NOMO-1 treated with dmso at 0.1 percent for 144 hours (cell line): Measurements from ENCODE around the gene ATP8A2.
"Not testable (repeated sequence)": the region's sequence is repeated elsewhere in the genome, so short reads cannot be mapped to it uniquely, and the experiment has no call there.

ENCODE experiments used
- DNase-seq: peaks from one replicate; lab custom pipeline; 2025; ENCODE audit not compliant: unreplicated experiment; lab: John Stamatoyannopoulos, UW

ATP8A2 gene

DNA sequence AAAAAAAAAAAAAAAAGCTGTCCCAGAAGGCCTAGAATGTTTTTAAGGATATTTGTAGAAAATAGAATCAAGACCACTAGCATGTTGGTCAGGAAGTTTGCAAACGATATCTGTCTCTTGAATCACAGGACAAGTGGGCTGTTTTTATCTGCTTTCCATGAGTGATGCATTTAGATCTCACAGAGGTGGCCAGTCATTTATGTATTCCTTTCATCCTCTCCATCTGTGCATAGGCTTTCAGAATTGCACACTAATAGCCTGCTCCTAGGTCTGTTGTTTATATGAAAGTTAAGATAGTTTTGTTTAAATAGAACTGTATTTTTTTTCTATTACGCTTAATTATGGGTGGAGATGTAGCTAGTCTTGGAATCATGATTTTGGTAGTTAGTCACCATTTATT is 390.5 kb downstream of the ATP8A2 start:
- DNase-seq = no peak

GRCh38 chr13:25762795-25763377 is 391.1 kb downstream of the ATP8A2 start:
- no peak for DNase-seq

- no peak for DNase-seq
Measured at GRCh38 chr13:25764378-25764777, 392.6 kb downstream of the ATP8A2 start.

DNA sequence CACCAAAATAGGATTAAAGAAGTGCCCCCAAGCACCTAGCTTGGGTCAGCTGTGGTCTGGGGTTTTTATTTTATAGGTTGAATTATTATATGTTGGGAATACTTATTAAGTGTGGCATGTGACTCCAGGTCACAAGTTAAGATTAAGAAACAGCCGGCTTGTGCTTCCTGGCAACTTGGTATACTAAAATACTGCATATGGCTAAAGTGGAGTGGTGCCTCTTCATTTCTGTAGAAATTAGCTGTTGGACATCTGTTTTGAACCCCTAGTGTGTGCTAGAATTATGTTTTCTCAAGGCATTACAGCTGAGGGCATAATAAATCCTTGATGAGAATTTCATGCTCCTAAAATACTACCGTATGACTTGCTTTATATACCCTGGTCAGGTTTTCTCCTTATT is 393.5 kb downstream of the ATP8A2 start:
- DNase-seq = no peak

DNA sequence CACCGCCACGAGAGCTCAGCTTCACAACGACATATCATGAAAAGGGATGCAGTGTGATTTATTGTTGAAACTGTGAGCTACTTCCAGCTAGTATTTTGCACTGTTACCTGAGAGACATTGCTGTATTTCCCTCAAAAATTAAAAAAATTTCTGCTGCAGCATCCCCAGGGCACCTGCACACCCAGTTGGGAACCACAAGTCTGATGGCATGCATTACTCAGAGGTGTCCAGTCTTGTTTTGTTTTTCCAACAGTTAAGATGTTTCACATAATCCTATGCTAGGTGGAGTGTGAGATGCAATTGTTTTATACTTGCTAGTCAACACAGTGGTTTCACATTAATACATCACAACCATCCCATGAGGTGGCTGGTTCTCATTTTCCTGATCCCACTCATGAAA is 394.8 kb downstream of the ATP8A2 start:
- DNase-seq = no peak

DNA sequence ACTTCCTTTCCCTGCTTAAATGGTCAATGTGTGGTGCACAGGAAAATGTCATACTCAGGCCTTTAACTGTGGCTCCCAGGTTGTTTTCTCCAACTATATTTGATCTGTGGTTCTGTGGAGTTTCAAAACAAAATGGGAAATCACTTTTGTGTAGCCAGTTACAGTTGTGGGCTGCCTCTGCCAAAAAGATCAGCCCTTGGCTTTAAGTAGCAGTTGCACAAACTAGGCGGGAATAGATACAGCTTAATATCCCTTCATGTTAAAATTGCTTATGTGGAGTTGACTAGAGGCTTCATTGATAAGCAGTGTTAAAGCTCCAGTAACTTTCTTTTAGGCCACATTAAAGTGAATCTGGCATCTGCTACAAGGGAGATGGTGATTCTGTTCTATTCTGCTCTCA is 395.2 kb downstream of the ATP8A2 start:
- DNase-seq = no peak

GRCh38 chr13:25768376-25768775 is 396.6 kb downstream of the ATP8A2 start:
- DNase-seq = no peak

DNA sequence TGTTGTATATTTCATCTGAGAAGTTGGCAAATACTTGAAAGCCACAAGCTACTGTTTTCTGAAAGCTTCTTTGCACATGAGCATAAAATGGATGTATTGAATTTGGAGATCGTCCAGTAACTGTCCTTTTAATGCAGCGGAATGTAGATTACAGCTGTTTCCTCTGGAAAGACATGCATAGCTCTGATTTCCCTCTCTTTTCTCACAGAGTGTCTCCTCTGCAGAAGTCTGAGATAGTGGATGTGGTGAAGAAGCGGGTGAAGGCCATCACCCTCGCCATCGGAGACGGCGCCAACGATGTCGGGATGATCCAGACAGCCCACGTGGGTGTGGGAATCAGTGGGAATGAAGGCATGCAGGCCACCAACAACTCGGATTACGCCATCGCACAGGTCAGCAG is 397.1 kb downstream of the ATP8A2 start:
- no peak for DNase-seq

DNA sequence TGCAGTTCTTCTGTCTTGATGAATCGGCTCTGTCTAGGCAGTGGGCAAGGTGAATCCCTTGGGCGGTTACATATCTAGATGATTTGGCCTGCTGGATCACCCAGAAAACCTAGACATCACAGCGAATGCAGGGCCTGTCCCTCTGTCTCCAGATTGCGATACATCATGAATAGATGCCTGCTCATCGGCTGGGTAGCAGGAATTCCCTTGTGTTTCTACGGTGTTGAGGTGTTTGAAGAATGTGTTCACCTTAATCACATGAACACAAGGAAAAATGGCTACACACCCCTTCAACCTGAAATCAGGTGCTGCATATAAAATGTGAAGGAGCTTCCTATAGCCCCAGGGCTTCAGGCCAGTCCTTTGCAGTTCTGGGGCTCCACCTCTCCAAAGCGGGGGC is 398.8 kb downstream of the ATP8A2 start:
- DNase-seq = no peak

GRCh38 chr13:25771202-25771601 is 399.4 kb downstream of the ATP8A2 start:
- DNase-seq = no peak

DNA sequence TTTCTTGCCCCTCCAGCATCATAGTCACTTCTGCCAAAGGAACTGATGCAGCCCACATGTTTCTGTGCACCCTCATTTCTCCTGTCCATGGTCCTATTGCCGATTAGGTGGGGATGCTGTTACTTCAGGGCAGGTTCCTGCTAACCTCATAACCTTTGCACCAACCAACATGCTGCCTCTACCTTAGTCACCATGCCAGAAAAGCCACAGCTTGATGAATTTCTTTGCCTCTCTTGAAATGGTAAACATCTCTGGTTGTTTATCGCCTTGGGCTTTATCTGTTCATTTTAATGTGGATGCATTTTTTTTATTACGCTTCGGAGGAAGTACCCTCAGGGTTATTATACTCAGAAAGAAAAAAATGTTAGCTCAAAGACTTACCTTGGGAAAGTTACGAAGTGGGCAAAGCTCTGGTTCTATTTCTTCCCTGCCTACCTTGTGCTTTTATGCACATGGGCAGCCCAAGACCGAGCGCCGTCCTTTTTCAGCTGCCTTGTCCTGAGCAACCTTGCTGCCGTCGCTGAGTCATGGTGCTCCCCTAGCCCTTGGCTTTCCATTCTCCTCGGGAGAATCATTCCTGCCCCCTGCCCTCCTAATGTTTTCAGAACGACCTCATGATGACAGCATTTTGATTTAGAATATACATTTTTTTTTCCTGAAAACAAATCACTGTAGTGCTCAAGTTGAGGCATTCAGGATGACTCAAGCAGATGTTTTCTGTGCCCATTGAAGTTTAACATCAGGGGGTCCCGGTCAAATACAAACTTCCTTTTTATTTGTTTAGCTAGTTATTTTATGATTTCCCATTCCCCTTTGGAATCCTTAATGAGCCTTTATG is 400.1 kb downstream of the ATP8A2 start:
- no peak for DNase-seq

- not testable (repeated sequence) for DNase-seq
Measured at GRCh38 chr13:25772534-25772933, 400.8 kb downstream of the ATP8A2 start.

DNA sequence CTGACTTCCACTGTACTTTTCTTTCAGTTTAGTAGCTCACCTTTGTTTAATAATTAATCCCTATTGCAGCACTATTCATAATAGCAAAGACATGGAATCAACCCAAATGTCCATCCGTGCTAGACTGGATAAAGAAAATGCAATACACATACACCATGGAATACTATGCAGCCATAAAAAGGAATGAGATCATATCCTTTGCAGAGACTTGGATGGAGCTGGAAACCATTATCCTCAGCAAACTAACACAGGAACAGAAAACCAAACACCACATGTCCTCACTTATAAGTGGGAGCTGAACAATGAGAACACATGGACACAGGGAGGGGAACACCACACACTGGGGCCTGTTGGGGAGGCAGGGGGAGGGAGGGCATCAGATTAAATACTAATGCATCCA is 402.3 kb downstream of the ATP8A2 start:
- not testable (repeated sequence) for DNase-seq

DNA sequence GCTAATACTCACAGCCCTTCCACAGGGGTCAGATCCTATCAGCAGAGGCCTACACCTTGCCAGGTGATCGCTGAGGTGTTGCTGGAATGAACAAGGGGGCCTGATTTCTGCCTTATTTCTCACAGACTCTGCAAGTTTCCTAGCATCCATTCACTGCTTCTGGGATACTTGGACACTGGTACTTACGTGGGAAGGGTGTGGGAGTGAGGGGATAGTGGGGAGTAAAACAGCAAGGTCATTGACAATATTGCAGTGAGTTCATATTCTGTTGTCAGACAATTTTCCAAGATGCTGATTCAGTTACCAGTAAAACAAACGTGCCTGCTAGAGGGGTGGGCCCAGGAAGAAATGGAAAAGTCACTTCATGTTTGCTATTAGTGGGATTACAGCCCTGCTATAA is 403.5 kb downstream of the ATP8A2 start:
- DNase-seq = no peak

DNA sequence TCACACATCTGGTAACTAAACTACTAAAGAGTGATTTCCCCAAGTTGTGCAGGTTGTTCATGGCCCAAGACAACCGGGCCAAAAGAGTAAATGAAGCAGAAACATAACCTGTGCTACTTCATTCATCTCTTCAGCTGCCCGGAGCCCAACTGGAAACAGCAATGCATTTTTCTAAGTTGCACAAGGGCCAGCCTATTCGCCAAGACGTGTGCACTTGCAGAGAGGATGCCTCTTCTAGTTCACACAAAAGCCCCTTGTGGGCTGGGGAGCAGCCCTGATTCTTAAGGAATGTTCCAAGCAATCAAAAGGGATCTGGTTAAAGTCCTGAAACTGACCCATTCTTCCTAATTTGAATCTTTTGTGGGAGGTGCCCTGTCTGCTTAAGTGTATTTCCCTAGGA is 404.2 kb downstream of the ATP8A2 start:
- no peak for DNase-seq

- no peak for DNase-seq
Measured at GRCh38 chr13:25776722-25777121, 404.9 kb downstream of the ATP8A2 start.

DNA sequence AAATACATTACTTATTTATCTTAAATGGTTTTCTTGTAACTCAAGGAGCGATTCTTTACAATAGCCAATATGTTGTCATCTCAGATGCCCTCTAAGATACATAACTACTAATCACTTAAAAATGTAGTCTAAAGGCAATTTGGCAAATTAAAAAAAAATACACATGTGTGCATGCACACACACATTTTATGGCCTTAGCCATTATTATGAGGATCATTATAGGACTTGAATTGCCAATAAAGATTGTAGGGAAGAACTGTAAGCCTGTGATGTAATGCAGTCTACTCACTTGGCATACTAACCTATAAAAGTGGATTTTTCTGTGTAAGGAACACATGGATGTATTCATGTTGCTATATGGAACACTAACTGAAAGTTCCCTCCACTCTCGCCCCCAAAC is 405.7 kb downstream of the ATP8A2 start:
- DNase-seq = no peak

DNA sequence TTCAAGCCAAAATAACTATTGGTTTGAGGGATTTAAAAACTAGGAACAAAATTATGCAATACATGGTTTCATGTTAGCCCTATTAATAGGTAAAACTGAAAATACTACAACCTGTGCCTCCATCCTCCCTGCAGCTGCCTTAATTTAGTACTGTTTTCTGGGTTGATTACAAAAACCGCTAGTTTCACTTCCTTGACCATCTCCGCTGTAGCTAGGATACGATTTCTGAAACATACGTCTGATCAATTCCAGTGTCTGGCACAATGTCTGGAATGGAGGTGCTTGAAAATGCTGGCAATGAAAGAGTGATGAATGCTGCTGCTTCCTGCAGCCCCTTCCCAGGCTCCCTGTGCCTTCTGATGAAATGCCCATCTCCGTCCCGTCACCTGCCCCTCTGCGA is 406.6 kb downstream of the ATP8A2 start:
- peak; percentile 74 for DNase-seq

DNA sequence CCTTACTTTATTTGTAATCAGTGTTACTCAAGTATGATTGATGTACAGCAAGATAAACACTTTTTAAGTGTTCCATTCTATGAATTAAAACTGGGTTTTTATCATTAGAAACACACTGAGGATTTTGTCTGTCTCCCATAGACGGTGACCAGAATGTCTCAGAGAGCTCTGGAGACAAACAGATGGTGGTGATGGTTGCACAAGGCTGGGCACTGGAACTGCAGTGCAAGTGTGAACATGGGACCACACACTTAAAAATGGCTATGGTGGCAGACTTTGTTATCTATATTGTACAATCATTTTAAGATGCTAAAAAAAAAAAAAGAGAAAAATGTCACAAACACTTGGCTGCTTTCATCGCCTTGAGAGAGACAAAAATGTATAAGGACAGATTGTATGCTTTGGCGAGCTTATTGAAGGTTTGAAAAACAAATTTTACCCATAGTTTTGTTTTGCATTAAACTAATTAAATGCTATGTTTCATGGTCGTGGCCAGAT is 407.1 kb downstream of the ATP8A2 start:
- DNase-seq = no peak

- no peak for DNase-seq
Measured at GRCh38 chr13:25783076-25783475, 411.3 kb downstream of the ATP8A2 start.

DNA sequence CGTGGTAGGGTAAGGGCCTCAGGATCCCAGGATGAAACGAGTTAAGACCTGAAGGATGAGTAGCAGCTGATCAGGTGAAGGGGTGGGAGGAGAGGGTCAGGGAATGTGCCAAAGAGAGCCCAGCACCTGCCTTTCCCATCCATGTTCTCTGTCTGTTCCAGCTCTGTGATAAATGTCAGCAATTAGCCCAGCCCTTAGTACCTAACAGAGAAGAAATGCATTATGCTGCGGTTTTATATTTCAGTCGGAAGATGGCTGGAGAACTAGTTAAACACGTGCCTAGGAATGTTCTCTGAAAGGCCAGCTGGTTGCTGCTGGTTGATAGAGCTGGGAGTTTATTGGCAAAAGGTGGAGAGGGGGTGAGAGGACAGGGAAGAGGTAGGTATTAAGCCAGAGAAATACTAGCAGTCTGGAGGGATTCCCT is 411.8 kb downstream of the ATP8A2 start:
- no peak for DNase-seq

- DNase-seq = no peak
Measured at GRCh38 chr13:25784119-25784518, 412.3 kb downstream of the ATP8A2 start.

DNA sequence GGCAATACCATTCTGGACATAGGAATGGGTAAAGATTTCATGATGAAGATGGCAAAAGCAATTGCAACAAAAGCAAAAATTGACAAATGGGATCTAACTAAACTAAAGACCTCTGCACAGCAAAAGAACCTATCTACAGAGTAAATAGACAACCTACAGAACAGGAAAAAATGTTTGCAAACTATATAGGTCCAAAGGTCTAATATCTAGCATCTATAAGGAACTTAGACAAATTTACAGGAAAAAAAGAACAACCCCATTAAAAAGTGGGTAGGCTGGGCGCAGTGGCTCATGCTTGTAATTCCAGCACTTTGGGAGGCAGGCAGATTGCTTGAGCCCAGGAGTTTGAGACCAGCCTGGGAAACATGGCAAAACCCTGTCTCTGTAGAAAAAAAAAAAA is 418.4 kb downstream of the ATP8A2 start:
- DNase-seq = not testable (repeated sequence)
